Stomach (tissue), 4 donors: ENCODE data around the gene SLC35G6.

Experiments used
- CTCF ChIP-seq, 7 experiments: fragments of 450-650 bp in 4 of 7; fragments of 200-600 bp in 3 of 7; sonication (generic) in 3 of 7; IDR thresholded peaks; one replicate each; pipeline ENCODE4 v1.5.1; 2016 to 2019; ENCODE audit warnings: antibody characterized with exemption in 7 of 7, control low read depth in 2 of 7, mild to moderate bottlenecking in 1 of 7
- POLR2A ChIP-seq, 4 donors: fragments of 450-650 bp; IDR thresholded peaks; one replicate each; pipeline ENCODE4 v1.6.1; 2016; ENCODE audit warnings: antibody characterized with exemption in 4 of 4, control low read depth in 2 of 4, mild to moderate bottlenecking in 1 of 4, moderate library complexity in 1 of 4
- POLR2AphosphoS5 ChIP-seq, 3 donors: sonication (generic); formaldehyde crosslinking; IDR thresholded peaks; one replicate each; pipeline ENCODE4 v1.6.1; 2016; ENCODE audit warnings: antibody characterized with exemption in 3 of 3

GRCh38 chr17:7508846-7509245, 27.6 kb downstream of the SLC35G6 start:
- TF ChIP-seq CTCF (IDR thresholded peaks at IDR 0.05) (no peak), POLR2AphosphoS5 (IDR thresholded peaks at IDR 0.05) (no peak), POLR2A (IDR thresholded peaks at IDR 0.05) (no peak)
